Peyer's patch (tissue), 4 donors: ENCODE results near the gene FBXW2.

Source experiments
- POLR2A ChIP-seq, 2 donors: fragments of 450-650 bp; IDR thresholded peaks; one replicate each; pipeline ENCODE4 v1.5.1; 2017; ENCODE audit warnings: antibody characterized with exemption in 2 of 2, mild to moderate bottlenecking in 2 of 2, moderate library complexity in 2 of 2
- TF ChIP-seq, protein P1 (sequence below), 6 experiments: fragments of 450-650 bp in 4 of 6; fragments of 200-600 bp in 2 of 6; sonication (generic) in 1 of 6; IDR thresholded peaks; one replicate each; pipeline ENCODE4 v1.5.1; 2017 to 2019; ENCODE audit warnings: antibody characterized with exemption in 6 of 6, mild to moderate bottlenecking in 3 of 6, moderate library complexity in 1 of 6

DNA sequence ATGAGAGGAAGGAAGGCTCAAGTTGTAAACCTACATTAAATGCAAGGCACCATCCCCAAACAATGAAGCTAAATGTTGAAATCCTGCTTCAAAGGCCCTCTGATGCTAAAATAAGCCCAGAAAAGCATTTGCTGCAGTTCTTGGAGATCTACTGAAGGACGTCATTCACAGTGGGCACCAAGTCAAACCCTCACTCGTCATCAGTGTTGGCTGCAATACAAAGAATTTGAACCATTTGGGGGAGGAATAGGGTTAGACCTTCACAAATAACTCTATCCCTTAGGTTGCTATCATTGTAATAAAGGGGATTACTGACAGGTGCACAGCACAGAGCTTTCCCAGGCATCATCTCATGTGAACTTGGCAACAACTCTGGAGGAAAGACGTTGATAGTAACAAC is 69.7 kb downstream of the FBXW2 start:
- TF ChIP-seq POLR2A (IDR thresholded peaks at IDR 0.05): no peak
- TF ChIP-seq, protein P1, sequence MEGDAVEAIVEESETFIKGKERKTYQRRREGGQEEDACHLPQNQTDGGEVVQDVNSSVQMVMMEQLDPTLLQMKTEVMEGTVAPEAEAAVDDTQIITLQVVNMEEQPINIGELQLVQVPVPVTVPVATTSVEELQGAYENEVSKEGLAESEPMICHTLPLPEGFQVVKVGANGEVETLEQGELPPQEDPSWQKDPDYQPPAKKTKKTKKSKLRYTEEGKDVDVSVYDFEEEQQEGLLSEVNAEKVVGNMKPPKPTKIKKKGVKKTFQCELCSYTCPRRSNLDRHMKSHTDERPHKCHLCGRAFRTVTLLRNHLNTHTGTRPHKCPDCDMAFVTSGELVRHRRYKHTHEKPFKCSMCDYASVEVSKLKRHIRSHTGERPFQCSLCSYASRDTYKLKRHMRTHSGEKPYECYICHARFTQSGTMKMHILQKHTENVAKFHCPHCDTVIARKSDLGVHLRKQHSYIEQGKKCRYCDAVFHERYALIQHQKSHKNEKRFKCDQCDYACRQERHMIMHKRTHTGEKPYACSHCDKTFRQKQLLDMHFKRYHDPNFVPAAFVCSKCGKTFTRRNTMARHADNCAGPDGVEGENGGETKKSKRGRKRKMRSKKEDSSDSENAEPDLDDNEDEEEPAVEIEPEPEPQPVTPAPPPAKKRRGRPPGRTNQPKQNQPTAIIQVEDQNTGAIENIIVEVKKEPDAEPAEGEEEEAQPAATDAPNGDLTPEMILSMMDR (IDR thresholded peaks at IDR 0.05): no peak
